ENCODE measurements around the gene MIXL1.

The MIXL1 gene

GRCh38 chr1:226276077-226276682, 52.7 kb downstream of the MIXL1 start:
- no peak for DNase-seq
